Peyer's patch (tissue), 4 donors: ENCODE data around the gene CTDNEP1. TPM values are rescaled to one million over a fixed set of nuclear protein-coding genes. Genes with fewer than 3 reads are reported as not detected.

Experiments
- DNase-seq, 3 donors: peaks; one replicate each; pipeline ENCODE4 v3.0.0-alpha.2; 2017 to 2019
- H3K27ac ChIP-seq, 4 donors: fragments of 200-600 bp; sonication (generic); one replicate each; pipeline ENCODE4 v1.5.1; 2016 to 2019
- H3K27me3 ChIP-seq, 2 donors: fragments of 200-600 bp; sonication (generic); one replicate each; pipeline ENCODE4 v1.5.1; 2019
- H3K36me3 ChIP-seq, 3 donors: fragments of 200-600 bp; sonication (generic); one replicate each; pipeline ENCODE4 v1.5.1; 2016 to 2019
- H3K4me1 ChIP-seq, 4 donors: fragments of 200-600 bp; sonication (generic); one replicate each; pipeline ENCODE4 v1.5.1; 2016 to 2019
- H3K4me3 ChIP-seq, 4 donors: fragments of 200-600 bp; sonication (generic); 1 replicate in 3 of 4; 2 replicates in 1 of 4; pipeline ENCODE4 v1.5.1; 2016 to 2019; ENCODE audit warnings: mild to moderate bottlenecking in 1 of 4
- H3K9me3 ChIP-seq, 4 donors: fragments of 200-600 bp; sonication (generic); one replicate each; pipeline ENCODE4 v1.5.1; 2016 to 2019; ENCODE audit warnings: mild to moderate bottlenecking in 1 of 4
- POLR2A ChIP-seq, 2 donors: fragments of 450-650 bp; IDR thresholded peaks; one replicate each; pipeline ENCODE4 v1.5.1; 2017; ENCODE audit warnings: antibody characterized with exemption in 2 of 2, mild to moderate bottlenecking in 2 of 2, moderate library complexity in 2 of 2
- total RNA-seq, 4 donors: library from RNA; depleted of rRNA; stranded (reverse); fragments of >200 nt; gene quantifications; one replicate each; pipeline ENCODE4 v1.1.0, GENCODE V29; 2016
- TF ChIP-seq, protein P1 (sequence below), 6 experiments: fragments of 450-650 bp in 4 of 6; fragments of 200-600 bp in 2 of 6; sonication (generic) in 1 of 6; IDR thresholded peaks; one replicate each; pipeline ENCODE4 v1.5.1; 2017 to 2019; ENCODE audit warnings: antibody characterized with exemption in 6 of 6, mild to moderate bottlenecking in 3 of 6, moderate library complexity in 1 of 6

CTDNEP1 gene
- total RNA-seq, 4 donors from 2014 or later, result 55.3 to 86.9 (median 76.4) TPM

DNA sequence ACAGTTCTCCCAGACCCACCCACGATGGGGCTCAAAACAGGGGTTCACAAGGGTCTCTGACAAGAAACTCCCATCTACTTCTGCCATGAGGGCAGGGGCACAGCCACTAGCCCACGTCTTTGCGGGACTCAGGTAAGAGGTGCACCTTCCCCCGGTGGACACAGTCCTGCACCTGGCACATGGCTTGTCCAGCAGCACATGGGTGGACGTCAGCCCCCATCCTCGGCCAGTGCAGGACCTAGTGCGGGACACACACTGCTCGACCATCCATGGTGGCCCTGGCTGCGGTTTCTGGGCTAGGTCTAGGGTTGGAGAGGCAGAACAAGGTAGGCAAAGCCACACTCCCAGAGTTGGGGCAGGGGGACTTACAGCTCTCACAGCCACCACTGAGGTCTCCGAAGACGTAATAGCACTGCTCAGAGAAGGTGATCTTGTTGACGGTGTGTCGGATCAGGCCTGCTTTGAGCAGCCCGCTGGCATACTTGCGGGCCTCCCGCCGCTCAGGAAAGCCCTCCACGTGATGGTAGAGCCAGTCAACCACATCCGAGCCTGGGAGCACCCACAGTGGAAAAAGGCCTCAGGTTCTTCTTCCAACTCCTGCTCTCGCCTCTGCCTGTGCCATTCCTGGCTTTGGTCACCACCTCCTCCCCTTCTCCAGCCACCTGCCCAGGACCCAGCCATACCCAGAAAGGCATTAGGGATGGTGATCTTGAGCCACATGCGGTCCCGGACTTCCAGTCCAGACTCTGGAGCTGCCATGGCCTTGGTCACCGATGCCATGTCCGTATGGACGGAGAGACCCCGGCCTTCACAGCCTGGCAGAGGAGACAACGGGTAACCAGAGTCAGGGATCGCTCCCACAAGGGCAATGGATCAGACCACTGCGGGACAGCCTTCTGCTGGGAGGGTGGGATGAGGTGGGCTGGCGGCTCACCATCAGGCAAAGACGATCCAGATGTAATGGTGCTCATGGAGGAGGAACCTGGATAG, 24.5 kb downstream of the CTDNEP1 start:
- no peaks in the 10 kb centered on the region for H3K27me3 ChIP-seq
- H3K27ac ChIP-seq, result peak overlapping the region in 1 of 4 donors; percentile 36
- H3K4me1 ChIP-seq, result peaks cover 0 to 2% (median 0%) of the 10 kb centered on the region in 4 donors
- H3K4me3 ChIP-seq, result no peak overlapping the region
- TF ChIP-seq POLR2A (IDR thresholded peaks at IDR 0.05), result no peak
- TF ChIP-seq, protein P1, sequence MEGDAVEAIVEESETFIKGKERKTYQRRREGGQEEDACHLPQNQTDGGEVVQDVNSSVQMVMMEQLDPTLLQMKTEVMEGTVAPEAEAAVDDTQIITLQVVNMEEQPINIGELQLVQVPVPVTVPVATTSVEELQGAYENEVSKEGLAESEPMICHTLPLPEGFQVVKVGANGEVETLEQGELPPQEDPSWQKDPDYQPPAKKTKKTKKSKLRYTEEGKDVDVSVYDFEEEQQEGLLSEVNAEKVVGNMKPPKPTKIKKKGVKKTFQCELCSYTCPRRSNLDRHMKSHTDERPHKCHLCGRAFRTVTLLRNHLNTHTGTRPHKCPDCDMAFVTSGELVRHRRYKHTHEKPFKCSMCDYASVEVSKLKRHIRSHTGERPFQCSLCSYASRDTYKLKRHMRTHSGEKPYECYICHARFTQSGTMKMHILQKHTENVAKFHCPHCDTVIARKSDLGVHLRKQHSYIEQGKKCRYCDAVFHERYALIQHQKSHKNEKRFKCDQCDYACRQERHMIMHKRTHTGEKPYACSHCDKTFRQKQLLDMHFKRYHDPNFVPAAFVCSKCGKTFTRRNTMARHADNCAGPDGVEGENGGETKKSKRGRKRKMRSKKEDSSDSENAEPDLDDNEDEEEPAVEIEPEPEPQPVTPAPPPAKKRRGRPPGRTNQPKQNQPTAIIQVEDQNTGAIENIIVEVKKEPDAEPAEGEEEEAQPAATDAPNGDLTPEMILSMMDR (IDR thresholded peaks at IDR 0.05), result no peak
- H3K9me3 ChIP-seq, result no peaks in the 10 kb centered on the region
- DNase-seq, result peak in 1 of 3 donors; percentile 46
- peaks cover 0 to 83% (median 0%) of the 10 kb centered on the region in 3 donors for H3K36me3 ChIP-seq

DNA sequence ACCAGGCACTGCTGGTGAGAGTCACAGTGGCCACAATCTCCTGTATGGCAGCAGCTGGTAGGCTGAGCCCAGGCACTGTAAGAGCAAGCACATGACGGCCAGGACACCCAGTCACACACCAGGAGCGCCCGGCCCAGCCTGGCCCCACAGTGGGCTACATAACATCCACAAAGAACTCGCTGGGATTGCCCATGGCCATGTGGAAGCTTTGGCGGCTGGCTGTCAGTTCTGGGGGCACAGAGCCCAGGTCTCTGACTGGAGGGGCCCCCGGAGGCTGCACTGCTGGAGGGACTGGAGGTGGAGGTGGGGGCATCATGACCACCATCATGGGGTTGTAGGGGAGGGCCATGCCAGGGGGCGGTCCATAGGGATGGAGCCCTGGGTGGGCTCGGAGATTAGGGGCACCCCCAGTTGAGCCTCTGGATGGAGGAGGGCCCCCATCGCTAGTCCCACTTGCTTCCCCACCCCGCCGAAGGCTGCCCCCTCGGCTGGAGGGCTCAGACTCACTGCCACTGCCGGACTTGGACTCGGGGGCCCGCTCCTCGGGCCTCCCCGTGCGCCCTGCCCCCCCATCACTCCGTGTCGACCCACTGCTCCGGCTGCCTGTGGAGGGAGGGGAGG, 25.7 kb downstream of the CTDNEP1 start:
- no peak overlapping the region for H3K27ac ChIP-seq
- DNase-seq, result no peak
- no peak for TF ChIP-seq POLR2A (IDR thresholded peaks at IDR 0.05)
- TF ChIP-seq, protein P1 (IDR thresholded peaks at IDR 0.05), result no peak
- H3K4me1 ChIP-seq, result peaks cover 0 to 13% (median 3%) of the 10 kb centered on the region in 4 donors
- H3K9me3 ChIP-seq, result no peaks in the 10 kb centered on the region
- no peak overlapping the region for H3K4me3 ChIP-seq
- peaks cover 0 to 89% (median 0%) of the 10 kb centered on the region in 3 donors for H3K36me3 ChIP-seq
- H3K27me3 ChIP-seq, result no peaks in the 10 kb centered on the region

DNA sequence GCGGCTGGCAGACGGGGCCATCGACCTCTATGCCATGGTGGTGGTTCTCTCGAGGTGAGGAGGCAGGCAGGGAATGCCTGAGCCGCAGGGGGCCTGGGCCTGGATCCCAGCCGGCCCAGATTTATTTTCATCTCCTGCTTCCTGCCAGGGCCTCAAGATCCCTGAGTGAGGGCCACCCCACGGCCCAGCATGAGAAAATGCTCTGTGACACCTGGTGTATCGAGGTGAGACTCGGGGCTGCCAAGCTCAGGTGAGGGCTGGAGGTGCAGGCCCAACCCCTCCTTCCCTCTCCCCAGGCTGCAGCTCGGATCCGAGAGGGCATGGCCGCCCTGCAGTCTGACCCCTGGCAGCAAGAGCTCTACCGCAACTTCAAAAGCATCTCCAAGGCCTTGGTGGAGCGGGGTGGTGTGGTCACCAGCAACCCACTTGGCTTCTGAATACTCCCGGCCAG, 26.8 kb downstream of the CTDNEP1 start:
- no peaks in the 10 kb centered on the region for H3K9me3 ChIP-seq
- TF ChIP-seq POLR2A (IDR thresholded peaks at IDR 0.05), result no peak
- TF ChIP-seq, protein P1 (IDR thresholded peaks at IDR 0.05), result no peak
- no peak overlapping the region for H3K4me3 ChIP-seq
- no peak for DNase-seq
- peaks cover 0 to 18% (median 5%) of the 10 kb centered on the region in 4 donors for H3K4me1 ChIP-seq
- H3K36me3 ChIP-seq, result peaks cover 0 to 78% (median 0%) of the 10 kb centered on the region in 3 donors
- no peaks in the 10 kb centered on the region for H3K27me3 ChIP-seq
- H3K27ac ChIP-seq, result peak overlapping the region in 1 of 4 donors; percentile 100

DNA sequence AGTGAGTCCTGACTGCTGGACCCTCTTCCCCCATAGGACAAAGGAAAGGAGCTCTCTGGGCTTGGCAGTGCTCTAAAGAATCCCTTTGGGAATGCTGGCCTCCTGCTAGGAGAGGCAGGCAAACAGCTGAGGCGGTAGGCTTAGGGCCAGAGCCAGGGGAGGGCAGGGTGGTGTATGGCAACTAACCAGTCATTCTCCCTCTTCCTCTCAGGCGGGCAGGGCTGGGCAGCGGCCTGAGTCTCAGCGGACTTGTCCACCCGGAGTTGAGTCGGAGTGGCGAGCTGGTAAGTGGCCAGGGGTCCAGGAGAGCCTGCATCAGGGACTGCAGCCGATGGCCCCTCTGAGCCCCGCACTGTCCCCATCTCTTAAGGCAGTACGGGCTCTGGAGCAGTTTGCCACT, 27.4 kb downstream of the CTDNEP1 start:
- no peaks in the 10 kb centered on the region for H3K9me3 ChIP-seq
- H3K4me1 ChIP-seq, result peaks cover 3 to 23% (median 9%) of the 10 kb centered on the region in 4 donors
- no peak for TF ChIP-seq POLR2A (IDR thresholded peaks at IDR 0.05)
- TF ChIP-seq, protein P1 (IDR thresholded peaks at IDR 0.05), result no peak
- H3K27me3 ChIP-seq, result no peaks in the 10 kb centered on the region
- no peak overlapping the region for H3K4me3 ChIP-seq
- no peak for DNase-seq
- H3K27ac ChIP-seq, result peak overlapping the region in 1 of 4 donors; percentile 100
- H3K36me3 ChIP-seq, result peaks cover 0 to 72% (median 0%) of the 10 kb centered on the region in 3 donors

DNA sequence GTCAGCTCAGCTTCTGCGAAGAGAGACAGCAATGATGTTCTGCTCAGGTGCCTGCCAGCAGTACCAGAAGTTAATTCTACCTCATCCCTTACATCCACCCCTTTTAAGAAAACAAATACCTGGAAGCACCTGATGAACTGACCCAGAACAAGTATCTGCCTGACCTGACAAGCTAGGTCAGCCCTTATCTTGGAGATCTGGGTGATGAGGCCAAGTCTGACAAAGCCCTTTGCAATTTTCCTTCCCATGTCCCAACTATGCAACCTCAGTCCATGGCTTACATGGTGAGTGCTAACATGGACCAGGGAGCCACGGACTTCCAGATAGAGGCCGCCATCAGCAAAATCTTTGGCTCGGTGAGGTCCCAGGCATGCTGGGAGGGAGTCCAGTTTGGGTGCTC, 28.2 kb downstream of the CTDNEP1 start:
- TF ChIP-seq, protein P1 (IDR thresholded peaks at IDR 0.05), result no peak
- no peak for TF ChIP-seq POLR2A (IDR thresholded peaks at IDR 0.05)
- Histone ChIP-seq H3K4me1 (peaks cover 5 to 29% (median 11%) of the 10 kb centered on the region in 4 donors), H3K27ac (peak overlapping the region in 1 of 4 donors; percentile 100), H3K4me3 (no peak overlapping the region), H3K9me3 (no peaks in the 10 kb centered on the region), H3K36me3 (peaks cover 0 to 66% (median 0%) of the 10 kb centered on the region in 3 donors), H3K27me3 (no peaks in the 10 kb centered on the region)
- DNase-seq, result no peak
